Measurements from ENCODE around the gene TMEM178B.

DNA sequence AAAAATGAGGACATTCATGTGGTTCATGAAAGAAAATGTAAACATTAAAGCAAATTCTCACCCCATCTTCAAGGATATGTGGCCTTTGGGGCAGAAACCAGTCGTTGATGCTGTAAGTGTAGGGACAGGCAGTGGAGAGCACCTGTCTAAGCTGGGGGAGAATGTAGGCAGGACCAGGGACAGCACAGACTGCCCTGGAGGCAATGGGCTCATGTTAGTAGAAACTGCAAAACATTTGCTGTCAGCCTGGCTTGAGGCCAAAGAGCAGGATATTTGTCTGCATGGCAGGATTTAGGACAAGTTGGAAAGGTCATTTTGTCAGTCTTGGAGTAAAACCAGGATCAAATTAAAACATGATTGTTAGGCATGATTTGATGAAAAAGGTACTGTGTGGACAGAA lies 265.7 kb downstream of the TMEM178B start:
- TF ChIP-seq POLR2A (IDR thresholded peaks at IDR 0.05) (no peak), EP300 (IDR thresholded peaks at IDR 0.05) (no peak)
- TF ChIP-seq, protein P1, sequence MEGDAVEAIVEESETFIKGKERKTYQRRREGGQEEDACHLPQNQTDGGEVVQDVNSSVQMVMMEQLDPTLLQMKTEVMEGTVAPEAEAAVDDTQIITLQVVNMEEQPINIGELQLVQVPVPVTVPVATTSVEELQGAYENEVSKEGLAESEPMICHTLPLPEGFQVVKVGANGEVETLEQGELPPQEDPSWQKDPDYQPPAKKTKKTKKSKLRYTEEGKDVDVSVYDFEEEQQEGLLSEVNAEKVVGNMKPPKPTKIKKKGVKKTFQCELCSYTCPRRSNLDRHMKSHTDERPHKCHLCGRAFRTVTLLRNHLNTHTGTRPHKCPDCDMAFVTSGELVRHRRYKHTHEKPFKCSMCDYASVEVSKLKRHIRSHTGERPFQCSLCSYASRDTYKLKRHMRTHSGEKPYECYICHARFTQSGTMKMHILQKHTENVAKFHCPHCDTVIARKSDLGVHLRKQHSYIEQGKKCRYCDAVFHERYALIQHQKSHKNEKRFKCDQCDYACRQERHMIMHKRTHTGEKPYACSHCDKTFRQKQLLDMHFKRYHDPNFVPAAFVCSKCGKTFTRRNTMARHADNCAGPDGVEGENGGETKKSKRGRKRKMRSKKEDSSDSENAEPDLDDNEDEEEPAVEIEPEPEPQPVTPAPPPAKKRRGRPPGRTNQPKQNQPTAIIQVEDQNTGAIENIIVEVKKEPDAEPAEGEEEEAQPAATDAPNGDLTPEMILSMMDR (IDR thresholded peaks at IDR 0.05), result no peak

Data from ovary (tissue), 3 donors.